Activated naive CD4-positive, alpha-beta T cell treated with anti-CD3 and anti-CD28 coated beads, Interleukin-2, amount 50 U/mL, for 16 hours (primary cell): ENCODE measurements around the gene ESF1.

Experiments
- DNase-seq: peaks from one replicate; pipeline ENCODE4 v3.0.0-alpha.2; 2020

Gene ESF1

GRCh38 chr20:13784893-13785715 is at the start of gene ESF1, which contains the start of gene NDUFAF5:
Gene ESF1, minus strand, starts transcription at chr20:13784919. Its CDS starts 1,779 bp downstream, at chr20:13783140.
Gene NDUFAF5, plus strand, starts transcription at chr20:13785028. Its CDS starts 41 bp downstream, at chr20:13785069.
- DNase-seq = peak; percentile 92

- no peak for DNase-seq
These were observed 46.8 kb upstream of the ESF1 start for GRCh38 chr20:13831476-13831875.

GRCh38 chr20:13825465-13825864 is 40.7 kb upstream of the ESF1 start:
- no peak for DNase-seq

- DNase-seq = no peak
These were observed 39.7 kb upstream of the ESF1 start for GRCh38 chr20:13824459-13824858.

DNA sequence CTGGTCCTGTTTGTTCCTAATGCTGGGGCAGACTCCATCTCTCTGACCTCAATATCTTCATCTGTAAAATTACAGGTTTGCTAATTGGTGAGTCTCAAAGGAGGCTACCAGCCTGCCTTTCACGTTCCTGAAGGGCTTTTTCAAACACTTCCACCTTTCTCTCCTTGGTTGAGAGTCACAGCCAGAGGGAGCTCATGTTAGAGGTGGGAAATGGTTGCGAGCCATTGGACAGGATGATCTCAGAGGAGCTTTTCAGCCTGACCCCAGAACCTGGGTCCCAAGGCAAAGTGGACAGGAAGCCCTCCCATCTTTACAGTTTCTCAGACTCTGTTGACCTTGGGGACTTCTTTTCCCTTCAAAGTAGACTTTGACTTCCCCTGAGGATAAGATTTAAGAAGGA is 37.7 kb upstream of the ESF1 start:
- no peak for DNase-seq

- no peak for DNase-seq
These were observed 37.2 kb upstream of the ESF1 start for GRCh38 chr20:13821876-13822275.

DNA sequence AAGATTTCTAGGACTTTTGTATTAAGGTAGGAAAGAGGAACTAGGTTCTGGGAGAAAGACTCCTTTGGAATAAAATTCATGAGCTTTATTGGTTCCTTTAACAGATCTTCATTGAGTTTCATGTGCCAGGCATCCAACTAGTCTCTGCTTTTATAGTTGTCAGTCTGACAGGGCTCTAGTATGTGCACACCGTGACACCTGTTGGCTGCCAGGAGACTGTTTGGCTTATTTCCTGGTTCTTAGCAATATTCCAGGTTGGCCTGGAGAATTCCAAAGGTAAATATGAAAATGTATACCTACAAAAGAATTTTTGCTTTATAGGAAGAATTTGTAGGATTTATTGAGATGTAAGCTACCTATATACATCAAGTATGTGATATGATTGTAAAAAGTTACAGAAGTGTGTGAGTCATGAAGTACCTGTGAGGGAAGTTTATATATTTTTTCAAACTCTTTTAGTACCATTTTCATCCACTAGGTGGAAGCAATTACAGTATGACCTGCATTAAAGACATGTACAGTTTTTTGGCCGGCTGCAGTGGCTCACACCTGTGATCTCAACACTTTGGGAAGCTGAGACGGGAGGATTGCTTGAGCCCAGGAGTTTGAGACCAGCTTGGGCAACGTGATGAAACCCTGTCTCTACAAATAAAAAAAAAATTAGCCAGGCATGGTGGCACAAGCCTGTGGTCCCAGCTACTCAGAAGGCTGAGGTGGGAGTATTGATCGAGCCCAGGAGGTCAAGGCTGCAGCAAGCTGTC is 35.3 kb upstream of the ESF1 start:
- DNase-seq = no peak

DNA sequence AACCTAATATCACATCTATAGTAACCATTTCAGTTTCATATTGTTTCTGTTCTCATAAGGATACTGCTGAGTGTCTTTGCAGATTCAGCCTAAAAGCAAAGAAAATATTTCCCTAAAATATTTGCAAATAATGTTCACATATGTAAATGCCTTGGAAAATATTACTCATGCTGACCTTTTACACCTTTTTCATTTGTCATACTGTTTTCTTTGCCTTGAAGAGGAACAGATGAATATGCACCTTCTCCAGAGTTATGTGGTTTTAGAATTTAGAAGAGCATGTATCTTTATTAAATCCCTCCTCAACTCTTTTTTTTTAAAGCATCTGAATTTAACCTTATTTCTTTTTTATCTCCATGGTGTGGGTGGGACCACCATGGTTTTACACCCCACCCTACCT is 32.6 kb upstream of the ESF1 start:
- no peak for DNase-seq

DNA sequence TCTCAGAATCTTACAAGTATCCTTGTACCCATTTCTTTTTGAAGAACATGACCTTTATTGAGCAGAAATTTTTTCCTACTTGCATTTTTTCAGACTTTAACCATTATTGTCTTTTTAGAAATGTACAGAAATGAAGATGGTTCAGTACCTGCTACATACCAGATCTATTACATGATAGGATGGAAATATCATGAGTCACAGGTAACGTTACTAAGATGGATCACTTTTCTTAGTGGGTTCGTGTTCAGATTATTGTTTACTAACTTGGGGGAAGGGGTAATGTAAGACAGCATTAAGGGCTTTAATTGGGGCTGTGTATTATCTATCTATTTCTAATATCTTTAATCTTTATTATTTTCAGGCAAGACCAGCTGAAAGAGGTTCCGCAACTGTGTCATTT is 32.0 kb upstream of the ESF1 start:
- DNase-seq = no peak

DNA sequence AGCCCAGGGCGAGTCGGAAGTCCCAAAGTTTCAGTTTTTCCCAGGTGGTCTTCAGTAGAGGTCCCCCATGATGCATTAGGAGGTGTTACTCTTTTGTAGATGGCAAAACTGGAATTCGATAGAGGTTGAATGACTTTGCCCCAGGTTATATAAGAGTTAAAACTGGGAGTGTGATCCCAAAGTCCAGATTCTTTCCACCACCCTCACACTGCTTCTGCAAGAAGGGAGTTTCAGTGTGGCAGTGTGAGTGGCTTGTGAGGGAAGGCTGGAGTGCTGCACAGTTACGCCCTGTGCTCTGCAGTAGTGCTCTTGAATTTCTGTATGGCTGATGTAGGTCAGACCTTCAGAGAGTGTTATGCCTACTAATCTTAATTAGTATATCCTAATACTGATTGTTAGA is 30.0 kb upstream of the ESF1 start:
- no peak for DNase-seq

DNA sequence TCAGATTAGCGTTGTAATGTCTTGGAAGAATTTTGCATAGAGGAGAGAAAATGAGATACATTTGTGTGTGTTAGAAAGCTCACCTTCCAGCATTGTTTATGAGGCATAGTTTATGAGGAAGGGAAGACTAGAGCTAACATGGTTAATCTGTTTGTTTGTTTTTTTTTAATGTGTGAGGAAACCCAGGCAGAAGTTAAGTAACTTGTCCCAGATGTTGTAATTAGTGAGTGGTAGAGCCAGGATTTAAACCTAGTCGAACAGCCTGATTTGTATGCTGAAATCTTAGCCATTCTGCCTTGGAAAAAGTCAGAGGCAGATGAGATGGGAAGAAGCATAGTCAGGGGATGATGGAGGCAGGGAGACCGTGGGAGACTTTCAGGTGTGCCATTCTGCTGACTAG is 29.2 kb upstream of the ESF1 start:
- DNase-seq = no peak

- DNase-seq = no peak
These were observed 25.7 kb upstream of the ESF1 start for GRCh38 chr20:13810446-13810845.

DNA sequence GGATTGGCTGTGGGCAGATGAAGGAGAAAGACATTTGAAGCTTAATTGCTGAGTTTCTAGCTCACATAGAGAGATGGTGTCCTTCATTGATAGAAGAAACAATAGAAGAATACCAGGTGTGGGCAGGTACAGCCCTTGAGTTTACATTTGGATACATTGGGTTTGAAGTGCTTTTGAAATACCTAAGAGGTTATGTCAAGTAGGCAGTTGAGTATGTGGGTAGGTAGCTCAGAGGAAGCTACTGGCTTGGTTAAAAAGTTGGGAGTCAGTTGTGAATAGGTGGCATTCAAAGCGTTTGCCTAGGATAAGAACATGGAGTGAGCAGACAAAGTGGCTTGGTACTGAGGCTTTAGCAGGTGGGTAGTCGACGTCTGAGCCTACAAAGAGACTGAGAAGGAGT is 25.1 kb upstream of the ESF1 start:
- DNase-seq = no peak

DNA sequence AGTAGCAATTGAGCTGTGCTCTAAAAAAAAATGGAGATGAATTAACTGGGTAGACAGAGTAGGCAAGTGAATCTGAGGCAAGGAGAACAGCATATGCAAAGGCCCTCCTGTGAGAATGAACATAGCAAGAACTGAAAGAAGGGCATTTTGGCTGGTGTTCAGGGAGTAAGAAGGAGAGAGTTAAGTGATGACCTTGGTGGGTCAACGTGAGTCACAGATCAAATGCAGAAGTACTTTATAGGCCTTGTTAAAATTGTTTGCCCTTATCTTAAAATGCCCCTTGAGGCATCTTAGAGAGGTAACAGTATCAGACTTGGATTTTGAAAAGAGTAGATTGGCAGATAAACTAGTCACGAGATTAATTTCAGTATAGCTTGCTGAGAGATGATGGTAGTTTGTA is 24.7 kb upstream of the ESF1 start:
- no peak for DNase-seq

GRCh38 chr20:13800728-13801134 is 16.0 kb upstream of the ESF1 start:
- no peak for DNase-seq

DNA sequence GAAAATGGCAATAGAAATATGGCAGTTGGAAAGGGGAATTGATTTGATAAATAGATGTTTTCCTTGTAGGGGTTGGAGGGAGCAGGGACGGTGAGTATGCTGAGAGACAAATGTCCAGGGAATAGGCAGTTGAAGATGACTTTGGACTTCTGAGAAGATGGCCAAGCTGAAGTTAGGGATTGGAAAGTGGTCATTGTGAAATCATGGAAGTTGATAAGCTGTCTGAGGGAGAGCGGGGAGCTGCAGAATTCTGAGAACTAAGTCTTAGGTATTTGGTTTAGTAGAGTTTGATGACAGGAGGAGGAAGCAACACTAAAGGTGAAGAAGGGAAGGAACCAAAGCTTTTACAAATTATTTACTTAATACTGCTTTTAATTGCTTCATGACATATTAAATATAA is 15.3 kb upstream of the ESF1 start:
- no peak for DNase-seq

DNA sequence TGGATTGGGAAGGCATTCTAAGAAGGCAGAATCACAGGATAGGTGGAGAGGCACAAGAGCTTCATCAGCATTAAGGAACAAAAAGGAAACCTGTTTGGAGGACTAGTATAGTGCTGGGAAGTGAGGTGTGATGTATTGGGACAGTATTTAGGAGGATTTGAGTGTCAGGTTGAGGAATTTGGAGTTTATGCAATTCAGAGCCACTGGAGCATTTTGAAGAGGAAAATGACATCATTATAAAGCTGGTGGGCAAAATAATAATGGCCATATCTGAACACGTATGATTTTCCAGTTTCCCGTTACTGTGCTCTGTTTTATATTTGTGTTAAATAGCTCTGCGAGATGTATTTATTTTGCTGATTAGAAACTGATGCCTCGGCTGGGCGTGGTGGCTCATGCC is 14.3 kb upstream of the ESF1 start:
- DNase-seq = no peak

DNA sequence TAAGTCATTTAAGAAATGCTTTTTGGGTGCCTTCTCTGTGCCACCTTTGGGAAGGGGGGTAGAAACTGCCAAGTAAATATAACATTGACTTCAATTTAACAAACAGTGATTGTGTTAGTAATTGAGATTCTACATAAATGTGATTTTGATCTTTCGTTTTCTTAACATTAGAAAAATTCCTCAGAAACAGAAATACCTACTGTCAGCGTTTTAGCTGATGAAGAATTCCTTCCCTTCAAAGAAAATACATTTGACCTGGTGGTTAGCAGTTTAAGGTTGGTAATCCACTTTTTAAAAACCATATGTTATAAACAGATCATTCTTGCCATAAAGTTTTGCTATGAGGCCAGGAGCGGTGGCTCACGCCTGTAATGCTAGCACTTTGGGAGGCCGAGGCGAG is 9.9 kb upstream of the ESF1 start:
- no peak for DNase-seq

DNA sequence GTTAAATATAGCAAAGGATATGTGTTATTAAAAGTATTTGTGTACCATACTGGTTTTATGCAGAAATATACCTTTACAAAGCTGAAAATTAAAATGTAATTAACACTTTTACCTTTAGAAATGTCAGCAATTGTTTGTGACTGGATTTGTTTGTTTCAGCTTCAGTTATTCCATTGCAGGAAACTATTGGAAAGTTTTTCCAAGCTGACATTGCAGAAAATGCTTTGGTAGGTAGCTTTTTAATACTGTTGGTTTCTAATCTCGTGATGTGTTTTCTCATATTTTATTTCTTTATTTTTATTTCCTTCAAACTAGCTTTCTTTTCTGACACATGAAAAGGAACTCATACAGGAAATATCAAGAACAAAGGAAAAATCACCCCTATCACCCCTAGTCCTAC is 8.3 kb upstream of the ESF1 start:
- no peak for DNase-seq

DNA sequence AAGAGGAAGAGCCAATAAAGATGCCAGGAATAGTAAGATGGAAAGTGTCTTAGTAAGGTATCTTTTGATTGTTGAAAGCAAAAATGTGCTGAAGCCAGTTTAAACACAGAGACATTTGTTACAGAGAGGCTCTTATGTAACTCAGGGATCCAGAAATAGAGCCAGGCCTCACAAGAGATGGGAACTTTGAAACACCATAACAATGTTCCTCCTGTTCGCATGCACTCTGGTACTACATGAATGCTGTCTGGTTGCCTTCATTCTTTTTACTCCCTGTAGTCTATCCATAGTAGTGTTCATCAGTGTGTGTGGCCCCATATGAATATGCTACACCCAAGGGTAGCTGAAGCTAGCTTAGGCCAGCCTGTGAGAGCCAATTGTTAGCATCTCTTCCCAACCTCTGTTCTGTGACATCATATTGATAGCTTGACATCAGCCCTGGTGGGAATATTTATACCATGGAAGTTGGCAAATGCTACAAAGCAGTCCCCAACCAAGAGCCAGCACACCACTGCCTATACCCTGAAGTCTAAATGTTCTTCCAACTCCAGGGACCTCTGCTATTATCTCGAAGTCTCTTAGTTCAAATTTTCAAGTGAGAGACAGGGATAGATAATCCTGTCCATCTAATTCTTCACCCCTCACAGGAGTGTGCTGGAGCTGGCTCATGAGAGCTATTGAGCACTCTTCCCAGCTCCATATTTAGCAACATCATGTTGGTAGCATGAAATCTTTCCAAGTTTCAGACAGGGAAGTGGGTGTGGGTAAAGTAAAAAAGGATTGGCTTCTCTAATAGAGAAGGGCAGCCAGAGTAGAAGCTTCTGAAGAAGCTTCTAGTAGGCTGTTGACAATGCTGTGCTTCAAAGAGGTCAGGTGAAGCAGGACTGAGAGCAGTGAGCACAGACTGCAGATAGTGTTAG is 7.1 kb upstream of the ESF1 start:
- DNase-seq = no peak

DNA sequence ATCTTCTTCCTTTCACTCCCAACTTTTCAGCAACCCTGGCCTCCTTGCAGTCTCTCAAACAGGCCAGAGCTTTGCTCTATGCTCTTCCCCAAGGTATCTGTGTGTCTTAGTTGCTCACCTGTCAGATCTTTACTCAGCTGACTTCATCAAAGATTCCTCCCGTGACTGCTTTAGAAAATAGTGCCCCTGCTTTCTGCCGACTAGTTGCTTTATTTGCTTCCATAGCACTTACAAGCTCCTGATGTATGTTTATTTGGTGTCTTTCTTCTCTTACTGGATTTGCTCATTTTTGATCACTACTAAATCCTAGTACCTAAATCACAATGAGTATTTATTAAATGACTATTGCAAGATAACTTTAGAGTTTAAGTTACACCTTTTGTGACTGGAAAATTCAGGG is 6.0 kb upstream of the ESF1 start:
- DNase-seq = no peak

- peak; percentile 34 for DNase-seq
These were observed 3.6 kb upstream of the ESF1 start for GRCh38 chr20:13788167-13788834.
